ENCODE measurements around the gene HDAC3. TPM values are rescaled to one million over a fixed set of nuclear protein-coding genes. Genes with fewer than 3 reads are reported as not detected.

Gene HDAC3
- total RNA-seq, 1 experiment from 2014 or later: 66.8 TPM

DNA sequence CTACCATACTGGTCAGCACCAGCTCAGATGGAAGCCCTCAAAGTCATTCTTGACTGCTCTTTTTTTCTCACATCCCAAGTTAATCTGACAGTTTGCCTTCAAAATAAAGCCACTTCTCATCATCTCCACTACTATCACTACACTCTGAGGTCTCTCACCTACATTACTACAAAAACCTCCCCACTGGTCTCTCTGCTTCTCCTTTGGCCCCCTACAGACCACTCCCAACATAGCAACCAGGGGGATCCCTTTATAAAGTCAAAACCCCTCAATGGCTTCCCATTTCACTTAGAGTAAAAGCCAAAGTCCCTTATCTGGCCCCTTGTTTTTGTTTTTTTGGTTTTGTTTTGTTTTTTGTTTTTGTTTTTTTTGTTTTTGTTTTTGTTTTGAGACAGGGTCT is 40.8 kb upstream of the HDAC3 start:
- Histone ChIP-seq H3K4me1 (ENCODE audit: insufficient read depth, low read length) (peaks cover 21% of the 10 kb centered on the region), H3K9ac (ENCODE audit: low read length) (no peak overlapping the region), H3K4me3 (ENCODE audit: low read length) (no peak overlapping the region), H3F3A (ENCODE audit: low read length, unreplicated experiment) (peaks cover 4% of the 10 kb centered on the region), H3K9me3 (ENCODE audit: low read length) (no peaks in the 10 kb centered on the region), H2AFZ (ENCODE audit: low read length) (no peak overlapping the region), H3K36me3 (ENCODE audit: low read depth, low read length) (no peaks in the 10 kb centered on the region), H3K27ac (ENCODE audit: low read length) (no peak overlapping the region), H4K20me1 (ENCODE audit: low read length) (no peaks in the 10 kb centered on the region), H3K4me2 (ENCODE audit: low read length) (no peak overlapping the region), H3K27me3 (ENCODE audit: low read length) (no peaks in the 10 kb centered on the region), H3K9me2 (replicated peaks; ENCODE audit: low read length) (no peaks in the 10 kb centered on the region), H3K79me2 (ENCODE audit: low read length) (peaks cover 9% of the 10 kb centered on the region)
- CTCF ChIA-PET: no interaction called here
- ATAC-seq: no peak
- TF ChIP-seq, protein P1, sequence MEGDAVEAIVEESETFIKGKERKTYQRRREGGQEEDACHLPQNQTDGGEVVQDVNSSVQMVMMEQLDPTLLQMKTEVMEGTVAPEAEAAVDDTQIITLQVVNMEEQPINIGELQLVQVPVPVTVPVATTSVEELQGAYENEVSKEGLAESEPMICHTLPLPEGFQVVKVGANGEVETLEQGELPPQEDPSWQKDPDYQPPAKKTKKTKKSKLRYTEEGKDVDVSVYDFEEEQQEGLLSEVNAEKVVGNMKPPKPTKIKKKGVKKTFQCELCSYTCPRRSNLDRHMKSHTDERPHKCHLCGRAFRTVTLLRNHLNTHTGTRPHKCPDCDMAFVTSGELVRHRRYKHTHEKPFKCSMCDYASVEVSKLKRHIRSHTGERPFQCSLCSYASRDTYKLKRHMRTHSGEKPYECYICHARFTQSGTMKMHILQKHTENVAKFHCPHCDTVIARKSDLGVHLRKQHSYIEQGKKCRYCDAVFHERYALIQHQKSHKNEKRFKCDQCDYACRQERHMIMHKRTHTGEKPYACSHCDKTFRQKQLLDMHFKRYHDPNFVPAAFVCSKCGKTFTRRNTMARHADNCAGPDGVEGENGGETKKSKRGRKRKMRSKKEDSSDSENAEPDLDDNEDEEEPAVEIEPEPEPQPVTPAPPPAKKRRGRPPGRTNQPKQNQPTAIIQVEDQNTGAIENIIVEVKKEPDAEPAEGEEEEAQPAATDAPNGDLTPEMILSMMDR (conservative IDR thresholded peaks at IDR 0.05; ENCODE audit: low read depth, low read length): peak; percentile 24; the same call in 1 of the 2 replicates
- no peak for TF ChIP-seq EZH2phosphoT487 (IDR thresholded peaks at IDR 0.05; ENCODE audit: borderline replicate concordance, low read length)
- no peak for TF ChIP-seq EZH2 (IDR thresholded peaks at IDR 0.05; ENCODE audit: low read length, unreplicated experiment)
- POLR2A ChIA-PET (ENCODE audit: unreplicated experiment): no interaction called here
- no TSS peak for BruUV-seq (replicated peaks)
- DNase-seq: peak; percentile 7
- intact Hi-C loops (cut with micrococcal nuclease): no loop called here

DNA sequence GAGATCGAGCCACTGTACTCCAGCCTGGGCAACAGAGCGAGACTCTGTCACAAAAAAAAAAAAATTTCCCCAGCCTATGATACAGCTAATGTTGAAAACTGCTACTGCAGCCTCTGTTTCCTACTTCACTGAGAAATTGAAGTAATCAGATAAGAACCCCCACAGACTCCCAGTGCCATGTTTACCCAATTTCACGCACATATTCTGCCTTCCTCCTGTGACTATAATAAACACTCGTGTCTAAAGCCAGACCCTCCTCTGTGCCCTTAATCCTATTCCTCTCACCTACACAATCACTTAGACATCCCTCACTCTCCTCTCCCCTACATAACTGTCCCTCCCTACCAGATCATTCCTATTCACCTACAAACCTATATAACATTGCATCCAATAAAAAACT is 39.0 kb upstream of the HDAC3 start:
- DNase-seq (no peak), ATAC-seq (no peak)
- TF ChIP-seq, protein P1 (conservative IDR thresholded peaks at IDR 0.05; ENCODE audit: low read depth, low read length): no peak
- TF ChIP-seq EZH2phosphoT487 (IDR thresholded peaks at IDR 0.05; ENCODE audit: borderline replicate concordance, low read length) (no peak), EZH2 (IDR thresholded peaks at IDR 0.05; ENCODE audit: low read length, unreplicated experiment) (no peak)
- Histone ChIP-seq H3F3A (ENCODE audit: low read length, unreplicated experiment) (no peaks in the 10 kb centered on the region), H3K79me2 (ENCODE audit: low read length) (peaks cover 7% of the 10 kb centered on the region), H3K9ac (ENCODE audit: low read length) (no peak overlapping the region), H2AFZ (ENCODE audit: low read length) (no peak overlapping the region), H3K36me3 (ENCODE audit: low read depth, low read length) (no peaks in the 10 kb centered on the region), H3K4me1 (ENCODE audit: insufficient read depth, low read length) (peaks cover 7% of the 10 kb centered on the region), H3K27me3 (ENCODE audit: low read length) (no peaks in the 10 kb centered on the region), H3K9me2 (replicated peaks; ENCODE audit: low read length) (no peaks in the 10 kb centered on the region), H3K27ac (ENCODE audit: low read length) (no peak overlapping the region), H3K4me3 (ENCODE audit: low read length) (no peak overlapping the region), H3K9me3 (ENCODE audit: low read length) (no peaks in the 10 kb centered on the region), H4K20me1 (ENCODE audit: low read length) (no peaks in the 10 kb centered on the region), H3K4me2 (ENCODE audit: low read length) (no peak overlapping the region)
- intact Hi-C loops (cut with micrococcal nuclease): no loop called here
- BruUV-seq (replicated peaks): no TSS peak
- POLR2A ChIA-PET (ENCODE audit: unreplicated experiment): no interaction called here
- CTCF ChIA-PET: no interaction called here

DNA sequence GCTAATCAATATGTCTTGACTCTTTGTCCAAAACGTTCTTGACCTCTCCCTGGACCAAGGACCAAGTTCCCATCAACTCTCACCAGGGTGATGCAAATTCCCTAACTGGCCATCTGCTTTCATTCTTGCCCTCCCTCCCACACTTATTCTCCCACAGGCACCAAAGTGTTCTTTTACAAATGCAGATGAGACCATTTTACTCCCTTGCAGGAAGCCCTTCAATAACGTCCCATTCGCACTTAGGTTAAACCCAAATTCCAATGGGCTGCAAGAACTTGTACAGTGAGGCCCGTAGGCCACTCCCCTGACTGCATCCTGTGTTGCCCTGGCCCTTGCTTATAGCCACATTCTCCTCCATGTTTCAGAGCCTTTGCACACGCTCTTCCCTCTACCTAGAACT is 38.1 kb upstream of the HDAC3 start:
- TF ChIP-seq EZH2 (IDR thresholded peaks at IDR 0.05; ENCODE audit: low read length, unreplicated experiment): no peak
- no peak for TF ChIP-seq EZH2phosphoT487 (IDR thresholded peaks at IDR 0.05; ENCODE audit: borderline replicate concordance, low read length)
- TF ChIP-seq, protein P1 (conservative IDR thresholded peaks at IDR 0.05; ENCODE audit: low read depth, low read length): no peak
- no peaks in the 10 kb centered on the region for H3K27me3 ChIP-seq (ENCODE audit: low read length)
- no peaks in the 10 kb centered on the region for H3F3A ChIP-seq (ENCODE audit: low read length, unreplicated experiment)
- no peaks in the 10 kb centered on the region for H3K9me3 ChIP-seq (ENCODE audit: low read length)
- H3K4me3 ChIP-seq (ENCODE audit: low read length): no peak overlapping the region
- ChIA-PET POLR2A (ENCODE audit: unreplicated experiment) (no interaction called here), CTCF (no interaction called here)
- no peaks in the 10 kb centered on the region for H4K20me1 ChIP-seq (ENCODE audit: low read length)
- H3K4me2 ChIP-seq (ENCODE audit: low read length): no peak overlapping the region
- DNase-seq (no peak), ATAC-seq (no peak)
- no peak overlapping the region for H3K27ac ChIP-seq (ENCODE audit: low read length)
- no peaks in the 10 kb centered on the region for H3K36me3 ChIP-seq (ENCODE audit: low read depth, low read length)
- no peaks in the 10 kb centered on the region for H3K9me2 ChIP-seq (replicated peaks; ENCODE audit: low read length)
- H2AFZ ChIP-seq (ENCODE audit: low read length): no peak overlapping the region
- no peaks in the 10 kb centered on the region for H3K4me1 ChIP-seq (ENCODE audit: insufficient read depth, low read length)
- no peak overlapping the region for H3K9ac ChIP-seq (ENCODE audit: low read length)
- no TSS peak for BruUV-seq (replicated peaks)
- intact Hi-C loops (cut with micrococcal nuclease): no loop called here
- H3K79me2 ChIP-seq (ENCODE audit: low read length): no peaks in the 10 kb centered on the region

All from PC-3 (cell line).